GM18951 (cell line): ENCODE measurements around the gene SDHA.
"Not testable (repeated sequence)": the region's sequence is repeated elsewhere in the genome, so short reads cannot be mapped to it uniquely, and the experiment has no call there.

Experiments used
- POLR2A ChIP-seq: IDR thresholded peaks from 4 replicates; pipeline ENCODE4 v1.6.1; 2011; ENCODE audit warnings: mild to moderate bottlenecking; ENCODE audit not compliant: insufficient read length, insufficient read depth; ENCODE audit errors: extremely low read depth
- in situ Hi-C: fragments of 300-500 bp; cut with MboI; formaldehyde crosslinking; loops from one replicate; pipeline ENCODE4 v1.12.0; 2022; ENCODE audit warnings: low sequenced_read_pairs, mixed read lengths, inconsistent platforms; ENCODE audit not compliant: unreplicated experiment

The SDHA gene

DNA sequence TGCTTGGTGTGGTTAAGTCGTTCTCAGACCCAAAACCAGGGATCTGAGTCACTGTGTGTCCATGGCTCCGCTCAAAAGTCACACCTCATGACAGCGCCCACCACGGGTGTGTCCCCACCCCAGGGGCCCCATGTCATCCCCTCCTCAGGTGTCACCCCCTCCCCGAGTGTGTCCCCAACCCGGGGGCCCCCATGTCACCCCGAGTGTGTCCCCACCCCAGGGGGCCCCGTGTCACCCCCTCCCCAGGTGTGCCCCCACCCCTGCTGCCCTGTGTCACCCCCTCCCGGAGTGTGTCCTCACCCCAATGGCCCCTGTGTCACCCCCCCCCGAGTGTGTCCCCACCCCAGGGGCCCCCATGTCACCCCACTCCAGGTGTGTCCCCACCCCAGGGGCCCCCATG is 21.8 kb upstream of the SDHA start:
- in situ Hi-C loops = no loop called here
- TF ChIP-seq POLR2A = no peak

DNA sequence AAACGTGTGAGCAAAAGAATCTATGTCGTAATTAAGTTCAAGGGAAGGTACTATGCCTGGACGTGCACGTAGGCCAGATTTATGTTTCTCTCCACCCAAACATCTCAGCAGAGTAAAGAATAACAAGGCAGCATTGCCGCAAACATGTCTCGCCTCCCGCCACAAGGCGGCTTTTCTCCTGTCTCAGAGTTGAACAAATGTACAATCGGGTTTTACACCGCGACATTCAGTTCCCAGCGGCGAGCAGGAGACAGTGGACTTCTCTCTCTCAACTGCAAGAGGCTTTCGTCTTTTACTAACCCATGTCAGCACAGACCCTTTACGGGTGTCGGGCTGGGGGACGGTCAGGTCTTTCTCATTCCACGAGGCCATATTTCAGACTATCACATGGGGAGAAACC is 21.1 kb upstream of the SDHA start:
- in situ Hi-C loops = not testable (repeated sequence)

DNA sequence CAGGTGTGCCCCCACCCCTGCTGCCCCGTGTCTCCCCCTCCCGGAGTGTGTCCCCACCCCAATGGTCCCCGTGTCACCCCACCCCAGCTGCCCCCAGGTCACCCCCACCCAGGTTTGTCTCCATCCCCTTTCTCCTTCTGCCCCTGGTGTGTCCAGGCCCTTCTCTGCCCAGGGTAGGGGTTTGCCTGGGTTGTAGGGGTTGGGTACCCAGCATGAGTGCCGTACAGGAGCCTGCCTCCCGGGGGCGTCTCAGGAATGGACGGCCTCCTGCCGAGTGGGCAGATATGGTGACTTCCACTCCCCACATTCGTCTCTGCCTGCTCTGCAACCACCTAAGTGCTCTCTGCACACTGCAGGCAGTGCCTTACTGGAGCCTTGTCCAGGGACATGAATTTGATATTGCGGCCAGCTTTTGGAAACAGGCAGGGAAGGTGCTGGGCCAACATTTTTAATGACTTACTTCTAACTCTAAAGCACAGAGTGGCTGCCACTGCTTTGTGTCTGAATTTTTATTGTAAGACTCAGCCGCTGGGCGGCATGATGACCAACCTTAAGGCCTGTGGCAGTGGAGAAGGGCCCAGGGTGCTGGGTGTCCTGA is 20.1 kb upstream of the SDHA start:
- TF ChIP-seq POLR2A = no peak
- in situ Hi-C loops = no loop called here

GRCh38 chr5:198516-199196 is 19.5 kb upstream of the SDHA start:
- in situ Hi-C loops = no loop called here

DNA sequence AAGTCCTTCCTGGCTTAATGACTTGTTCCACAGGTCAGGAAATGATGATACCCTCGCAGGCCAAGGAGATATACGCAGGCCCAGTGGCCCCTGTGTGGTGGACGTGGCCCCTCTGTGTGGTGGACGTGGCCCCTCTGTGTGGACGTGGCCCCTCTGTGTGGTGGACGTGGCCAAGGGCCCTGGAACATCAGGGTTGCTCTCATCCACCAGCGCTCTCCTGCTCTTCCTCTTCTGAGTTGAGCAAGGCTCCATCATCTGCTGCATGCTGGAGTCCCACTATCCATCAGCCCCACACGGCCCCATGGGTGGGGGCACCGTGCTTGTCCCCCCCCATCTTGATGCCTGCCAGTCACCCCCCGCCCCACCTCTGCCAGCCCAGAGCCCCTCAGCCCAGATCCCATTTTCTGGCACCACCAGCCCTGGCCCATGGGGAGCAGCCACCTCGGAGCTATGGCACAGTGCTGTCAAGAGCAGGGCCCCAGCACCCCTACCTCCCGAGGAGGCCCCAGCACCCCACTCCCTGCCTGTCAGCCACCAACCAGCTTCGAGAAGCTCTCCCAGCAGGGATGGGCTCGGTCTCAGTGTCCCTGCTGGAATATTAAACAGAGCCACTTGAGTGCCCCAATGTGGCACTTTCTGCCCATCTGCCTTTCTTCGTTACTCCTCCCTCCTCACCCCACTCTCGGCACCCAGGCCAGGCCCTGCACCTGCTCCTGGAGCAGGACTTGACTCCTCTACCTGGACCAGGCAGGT is 18.7 kb upstream of the SDHA start:
- in situ Hi-C loops = no loop called here
- no peak for TF ChIP-seq POLR2A

More at GRCh38 chr5:198516-199196, 19.5 kb upstream of the SDHA start:
- TF ChIP-seq POLR2A = no peak

DNA sequence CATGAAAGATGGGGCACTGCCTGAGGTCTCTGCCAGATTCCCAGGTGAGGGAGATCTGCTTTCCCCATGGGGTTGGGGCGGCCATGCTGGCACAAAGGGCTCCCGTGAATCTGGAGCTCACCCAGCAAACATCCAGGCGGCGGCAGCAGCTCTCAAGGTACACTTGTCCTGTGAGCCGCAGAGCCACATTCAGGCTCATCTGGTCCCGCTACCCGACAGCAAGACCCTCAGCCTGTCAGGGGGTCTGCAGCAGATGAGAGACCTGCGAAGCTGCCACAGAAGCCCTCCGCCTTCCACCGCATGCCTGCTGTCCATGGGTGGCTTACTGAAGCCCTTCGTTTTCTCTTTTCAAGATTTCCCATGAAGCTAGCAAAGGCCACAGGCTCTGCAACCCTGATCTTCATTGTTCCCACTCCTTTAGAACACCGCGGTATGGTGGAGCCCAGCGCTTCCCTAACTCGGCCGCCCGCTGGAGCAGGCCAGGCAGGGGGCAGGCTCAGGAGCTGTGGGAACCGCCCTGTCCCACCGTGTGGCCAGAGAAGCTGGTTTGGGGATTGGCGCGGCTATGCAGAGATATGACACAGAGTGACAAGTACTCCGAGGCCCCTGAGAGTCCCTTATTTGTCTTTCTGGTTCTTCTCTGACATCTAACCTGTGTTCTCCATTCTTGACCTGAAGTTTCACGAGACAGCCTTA is 18.0 kb upstream of the SDHA start:
- TF ChIP-seq POLR2A = no peak
- in situ Hi-C loops = no loop called here

GRCh38 chr5:200985-201384 is 17.1 kb upstream of the SDHA start:
- in situ Hi-C loops = no loop called here
- no peak for TF ChIP-seq POLR2A

- in situ Hi-C loops = no loop called here
- TF ChIP-seq POLR2A = no peak
These were observed 16.4 kb upstream of the SDHA start for GRCh38 chr5:201672-202071.

DNA sequence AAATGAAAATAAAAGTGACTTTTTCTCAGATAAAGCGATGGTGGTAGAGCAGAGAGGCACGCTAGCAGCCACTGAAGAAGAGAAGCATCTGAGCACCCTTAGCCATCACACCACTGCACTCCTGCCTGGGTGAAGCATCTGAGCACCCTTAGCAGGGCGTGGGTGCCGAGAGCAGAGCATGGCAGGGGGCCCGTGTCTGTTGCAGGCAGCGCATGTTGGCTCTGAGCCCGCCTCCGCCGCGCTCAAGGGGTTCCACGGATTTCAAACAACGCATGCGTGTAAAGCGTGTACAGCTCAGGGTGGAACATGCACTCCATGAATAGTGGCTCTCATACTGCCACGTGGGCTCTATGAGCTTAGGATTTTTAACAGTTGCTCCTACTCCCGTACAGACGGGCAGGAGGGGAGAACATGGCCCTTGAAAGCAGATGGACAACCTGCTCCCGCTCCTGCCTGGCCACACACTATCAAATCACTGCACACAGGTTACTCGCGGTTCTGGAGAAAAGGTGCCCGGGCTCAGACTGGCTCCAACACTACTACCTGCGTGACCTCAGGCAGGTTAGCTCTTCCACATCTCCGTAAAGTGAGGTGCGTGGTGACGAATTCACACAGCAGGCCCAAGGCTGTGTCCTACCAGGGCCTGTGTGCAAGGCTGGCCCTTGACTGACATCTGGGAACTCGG is 14.7 kb upstream of the SDHA start:
- in situ Hi-C loops = no loop called here
- no peak for TF ChIP-seq POLR2A

GRCh38 chr5:204001-204400 is 14.1 kb upstream of the SDHA start:
- no peak for TF ChIP-seq POLR2A
- in situ Hi-C loops = no loop called here

GRCh38 chr5:204462-204861 is 13.7 kb upstream of the SDHA start:
- in situ Hi-C loops = no loop called here
- no peak for TF ChIP-seq POLR2A

DNA sequence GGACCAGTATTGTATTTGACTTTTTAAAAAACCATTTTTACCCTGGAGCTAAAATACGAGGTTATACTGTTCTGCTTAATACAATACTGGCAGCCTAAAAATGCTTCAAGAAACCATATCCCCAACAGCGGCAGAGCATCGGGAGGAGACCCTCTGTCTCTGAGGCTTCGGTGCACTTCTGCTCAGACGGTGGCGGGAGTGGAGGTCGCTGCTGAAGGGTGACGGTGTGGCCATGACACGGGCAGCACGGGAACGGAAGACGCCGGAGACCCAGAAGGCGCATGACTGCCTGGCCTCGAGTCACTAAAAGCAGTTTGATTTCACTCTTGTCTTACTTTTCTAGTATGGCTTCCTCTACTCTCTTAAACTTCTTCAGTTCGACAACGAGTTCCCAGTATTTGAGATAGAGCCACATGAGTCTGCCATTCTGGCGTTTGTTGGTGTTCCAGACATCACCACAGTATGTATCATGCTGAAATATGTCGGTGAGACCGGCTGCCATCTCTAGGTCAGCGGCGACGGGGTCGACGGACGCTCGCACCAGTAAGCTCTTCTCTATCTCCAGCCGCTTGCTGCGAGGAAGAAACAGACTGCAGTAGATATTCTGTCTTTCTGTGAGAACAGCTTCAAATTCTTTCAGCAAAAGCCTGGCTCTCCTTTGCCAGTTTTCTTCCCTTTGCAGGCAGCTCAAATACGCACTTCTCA is 13.0 kb upstream of the SDHA start:
- TF ChIP-seq POLR2A = no peak
- in situ Hi-C loops = no loop called here
